Retinal pigment epithelial cell (primary cell): ENCODE results near the gene CSNK1G1.

ENCODE experiments used
- DNase-seq: peaks from one replicate; pipeline ENCODE4 v3.0.0-alpha.2; 2010; ENCODE audit warnings: low read depth
- H3K4me3 ChIP-seq: 2 replicates; pipeline ENCODE4 v1.5.1; 2011; ENCODE audit warnings: mild to moderate bottlenecking, low read length, control low read depth, moderate library complexity
- TF ChIP-seq, protein P1 (sequence below): conservative IDR thresholded peaks from 2 replicates; pipeline ENCODE4 v1.5.1; 2011; ENCODE audit warnings: low read depth, low read length, control low read depth, inconsistent platforms

The CSNK1G1 gene

GRCh38 chr15:64314456-64314855, 41.5 kb downstream of the CSNK1G1 start:
- TF ChIP-seq, protein P1, sequence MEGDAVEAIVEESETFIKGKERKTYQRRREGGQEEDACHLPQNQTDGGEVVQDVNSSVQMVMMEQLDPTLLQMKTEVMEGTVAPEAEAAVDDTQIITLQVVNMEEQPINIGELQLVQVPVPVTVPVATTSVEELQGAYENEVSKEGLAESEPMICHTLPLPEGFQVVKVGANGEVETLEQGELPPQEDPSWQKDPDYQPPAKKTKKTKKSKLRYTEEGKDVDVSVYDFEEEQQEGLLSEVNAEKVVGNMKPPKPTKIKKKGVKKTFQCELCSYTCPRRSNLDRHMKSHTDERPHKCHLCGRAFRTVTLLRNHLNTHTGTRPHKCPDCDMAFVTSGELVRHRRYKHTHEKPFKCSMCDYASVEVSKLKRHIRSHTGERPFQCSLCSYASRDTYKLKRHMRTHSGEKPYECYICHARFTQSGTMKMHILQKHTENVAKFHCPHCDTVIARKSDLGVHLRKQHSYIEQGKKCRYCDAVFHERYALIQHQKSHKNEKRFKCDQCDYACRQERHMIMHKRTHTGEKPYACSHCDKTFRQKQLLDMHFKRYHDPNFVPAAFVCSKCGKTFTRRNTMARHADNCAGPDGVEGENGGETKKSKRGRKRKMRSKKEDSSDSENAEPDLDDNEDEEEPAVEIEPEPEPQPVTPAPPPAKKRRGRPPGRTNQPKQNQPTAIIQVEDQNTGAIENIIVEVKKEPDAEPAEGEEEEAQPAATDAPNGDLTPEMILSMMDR: no peak
- no peak for DNase-seq
- no peak overlapping the region for H3K4me3 ChIP-seq

GRCh38 chr15:64311566-64311965, 44.4 kb downstream of the CSNK1G1 start:
- DNase-seq: peak; percentile 2
- TF ChIP-seq, protein P1: no peak
- H3K4me3 ChIP-seq: no peak overlapping the region

DNA sequence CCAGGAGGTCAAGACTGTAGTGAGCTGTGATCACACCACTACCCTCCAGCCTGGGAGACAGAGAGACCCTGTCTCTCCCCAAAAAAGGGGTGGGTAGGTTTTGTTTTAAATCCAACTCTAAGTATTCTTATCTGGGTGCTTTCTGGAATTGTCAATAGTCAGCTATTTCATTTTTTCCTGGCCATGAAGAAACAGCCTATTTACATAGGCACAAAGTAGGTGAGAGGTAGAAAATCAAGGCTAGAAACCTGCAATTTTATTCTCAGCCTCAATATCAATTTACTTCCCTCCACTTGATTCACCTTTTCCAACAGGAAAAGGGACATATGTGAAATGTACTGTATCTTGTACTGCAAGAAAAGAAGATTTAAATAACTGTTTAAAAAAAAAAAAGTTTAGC, 45.9 kb downstream of the CSNK1G1 start:
- no peak overlapping the region for H3K4me3 ChIP-seq
- TF ChIP-seq, protein P1: no peak
- no peak for DNase-seq

GRCh38 chr15:64305261-64305660, 50.7 kb downstream of the CSNK1G1 start:
- H3K4me3 ChIP-seq: no peak overlapping the region
- TF ChIP-seq, protein P1: no peak
- no peak for DNase-seq

DNA sequence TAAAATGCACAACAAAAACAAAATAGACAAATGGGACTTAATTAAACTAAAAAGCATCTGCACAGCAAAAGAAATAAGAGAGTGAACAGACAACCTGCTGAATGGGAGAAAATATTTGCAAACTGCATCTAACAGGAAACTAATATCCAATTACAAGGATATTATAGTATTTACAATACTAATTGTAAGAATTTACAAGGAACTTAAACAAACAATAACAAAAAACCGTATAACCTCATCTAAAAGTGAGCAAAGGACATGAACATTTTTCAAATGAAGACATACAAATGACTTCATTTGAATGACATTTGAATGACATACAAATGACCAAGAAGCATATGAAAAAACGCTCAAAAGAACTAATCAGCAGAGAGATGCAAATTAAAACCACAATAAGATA, 66.4 kb downstream of the CSNK1G1 start:
- DNase-seq: no peak
- TF ChIP-seq, protein P1: no peak
- no peak overlapping the region for H3K4me3 ChIP-seq

DNA sequence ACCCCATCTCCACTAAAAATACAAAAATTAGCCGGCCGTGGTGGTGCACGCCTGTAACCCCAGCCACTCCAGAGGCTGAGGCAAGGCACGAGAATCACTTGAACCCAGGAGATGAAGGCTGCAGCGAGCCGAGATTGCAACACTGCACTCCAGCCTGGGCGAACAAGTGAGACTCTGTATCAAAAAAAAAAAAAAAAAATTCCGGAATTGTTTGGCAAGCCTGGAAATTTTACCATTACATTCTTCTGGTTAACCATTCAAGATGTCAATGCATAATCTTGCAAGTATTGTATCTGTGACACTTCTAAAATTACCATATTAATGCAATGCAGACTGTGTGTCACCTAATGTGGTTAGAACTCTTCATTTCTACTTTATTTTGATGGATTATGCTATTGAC, 67.0 kb downstream of the CSNK1G1 start:
- H3K4me3 ChIP-seq: no peak overlapping the region
- TF ChIP-seq, protein P1: no peak
- no peak for DNase-seq

DNA sequence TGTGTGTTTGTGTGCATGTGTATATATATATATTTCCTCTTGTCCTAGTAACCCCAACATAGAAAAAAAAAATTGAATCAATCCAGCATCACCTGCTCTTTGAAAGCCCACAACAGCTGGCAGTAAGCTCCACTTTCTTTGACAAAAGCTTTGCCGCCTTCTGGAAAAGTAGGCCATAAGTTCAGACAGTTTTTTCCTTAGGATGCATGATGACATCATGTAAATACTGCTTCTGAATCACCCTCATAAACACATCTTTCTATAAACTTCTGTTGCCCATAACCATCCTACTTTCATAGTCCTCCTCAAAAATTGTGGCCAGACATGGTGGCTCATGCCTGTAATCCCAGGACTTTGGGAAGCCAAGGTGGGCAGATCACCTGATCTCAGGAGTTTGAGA, 67.4 kb downstream of the CSNK1G1 start:
- DNase-seq: no peak
- TF ChIP-seq, protein P1: no peak

More for the DNA sequence above, 67.4 kb downstream of the CSNK1G1 start:
- H3K4me3 ChIP-seq: no peak overlapping the region
